Kidney (tissue), 14 donors: Measurements from ENCODE around the gene HIGD1A. TPM values are rescaled to one million over a fixed set of nuclear protein-coding genes. Genes with fewer than 3 reads are reported as not detected.

ENCODE experiments used
- DNase-seq, 5 donors: peaks; one replicate each; pipeline ENCODE4 v3.0.0-alpha.2; 2013 to 2020
- FAIRE-seq: peaks from 2 replicates; lab custom pipeline; 2012; peaks lifted over from hg19 to GRCh38; lab: Jason Lieb, UNC
- H3K27ac ChIP-seq, 2 donors: one replicate each; pipeline ENCODE4 v1.7.0; 2013; ENCODE audit warnings: low read depth in 2 of 2, low read length in 2 of 2, inconsistent platforms in 1 of 2
- H3K27me3 ChIP-seq: one replicate; pipeline ENCODE4 v1.7.1; 2013; ENCODE audit warnings: low read length, inconsistent platforms; ENCODE audit not compliant: control insufficient read depth, insufficient read depth
- H3K36me3 ChIP-seq, 3 donors: one replicate each; pipeline versions ENCODE4 v1.7.0 to v1.7.1; 2013; ENCODE audit warnings: low read length in 3 of 3, control low read depth in 1 of 3, inconsistent platforms in 1 of 3; ENCODE audit not compliant: insufficient read depth in 3 of 3, control insufficient read depth in 2 of 3
- H3K4me1 ChIP-seq, 3 donors: one replicate each; pipeline versions ENCODE4 v1.7.0 to v1.7.1; 2013; ENCODE audit warnings: low read length in 3 of 3, inconsistent platforms in 1 of 3, low read depth in 1 of 3; ENCODE audit not compliant: control insufficient read depth in 2 of 3, insufficient read depth in 2 of 3
- H3K4me3 ChIP-seq, 3 donors: one replicate each; pipeline versions ENCODE4 v1.7.0 to v1.8.1; 2013; ENCODE audit warnings: low read length in 3 of 3, control low read depth in 1 of 3, inconsistent platforms in 1 of 3
- H3K9ac ChIP-seq, 3 donors: one replicate each; pipeline versions ENCODE4 v1.7.0 to v1.7.1; 2013; ENCODE audit warnings: low read length in 3 of 3, control low read depth in 1 of 3, inconsistent platforms in 1 of 3
- H3K9me3 ChIP-seq, 3 donors: one replicate each; pipeline versions ENCODE4 v1.7.0 to v1.7.1; 2013; ENCODE audit warnings: low read length in 3 of 3, control low read depth in 1 of 3, inconsistent platforms in 1 of 3; ENCODE audit not compliant: control insufficient read depth in 2 of 3, insufficient read depth in 1 of 3
- intact Hi-C: fragments of 100-400 bp; cut with DNase I; formaldehyde crosslinking; loops from one replicate; pipeline ENCODE4 v1.11.1; 2022
- polyA plus RNA-seq: library from polyadenylated mRNA; stranded (reverse); fragments of 350-450 nt; fragmentation: Illumina TruSeq; extraction: RNeasy Lipid Tissue Mini Kit (QIAGEN cat#74804); gene quantifications from one replicate; pipeline ENCODE4 v1.2.3, GENCODE V29; 2014; ENCODE audit warnings: low read depth, low replicate concordance; ENCODE audit not compliant: insufficient read depth
- total RNA-seq: library from RNA; stranded (reverse); fragmentation: NEBNext Ultra II Directional; extraction: Animal tissue kit (Norgen Biotek cat#: 25700); gene quantifications from one replicate; pipeline ENCODE4 v1.2.1, GENCODE V29; 2021
- TF ChIP-seq, protein P1 (sequence below): IDR thresholded peaks from 3 replicates; pipeline ENCODE4 v1.5.1; 2012; ENCODE audit warnings: mild to moderate bottlenecking, moderate library complexity, borderline replicate concordance; ENCODE audit not compliant: insufficient read depth; ENCODE audit errors: extremely low read depth
- donor health status: control.
- donor health status: control.
- donor health status: control.
- donor health status: control.
- donor health status: control.
- donor health status: DM: yes; HTN: yes; CAD: no.
- donor health status: Normal renal cell carcinoma (clear cell type).

HIGD1A gene
- total and polyA plus RNA-seq, 2 donors from 2014 or later: 207 to 283 TPM

- intact Hi-C loops: loop anchor here (10.0 kb wide), 1 partner anchor 54 kb away; no protein-coding TSS in a partner anchor
- Histone ChIP-seq H3K9ac (no peak overlapping the region), H3K36me3 (no peaks in the 10 kb centered on the region), H3K27ac (no peak overlapping the region), H3K27me3 (no peaks in the 10 kb centered on the region), H3K9me3 (no peaks in the 10 kb centered on the region), H3K4me3 (no peak overlapping the region), H3K4me1 (peaks cover 0 to 3% (median 0%) of the 10 kb centered on the region in 3 donors)
- no peak for FAIRE-seq
- no peak for DNase-seq
- TF ChIP-seq, protein P1, sequence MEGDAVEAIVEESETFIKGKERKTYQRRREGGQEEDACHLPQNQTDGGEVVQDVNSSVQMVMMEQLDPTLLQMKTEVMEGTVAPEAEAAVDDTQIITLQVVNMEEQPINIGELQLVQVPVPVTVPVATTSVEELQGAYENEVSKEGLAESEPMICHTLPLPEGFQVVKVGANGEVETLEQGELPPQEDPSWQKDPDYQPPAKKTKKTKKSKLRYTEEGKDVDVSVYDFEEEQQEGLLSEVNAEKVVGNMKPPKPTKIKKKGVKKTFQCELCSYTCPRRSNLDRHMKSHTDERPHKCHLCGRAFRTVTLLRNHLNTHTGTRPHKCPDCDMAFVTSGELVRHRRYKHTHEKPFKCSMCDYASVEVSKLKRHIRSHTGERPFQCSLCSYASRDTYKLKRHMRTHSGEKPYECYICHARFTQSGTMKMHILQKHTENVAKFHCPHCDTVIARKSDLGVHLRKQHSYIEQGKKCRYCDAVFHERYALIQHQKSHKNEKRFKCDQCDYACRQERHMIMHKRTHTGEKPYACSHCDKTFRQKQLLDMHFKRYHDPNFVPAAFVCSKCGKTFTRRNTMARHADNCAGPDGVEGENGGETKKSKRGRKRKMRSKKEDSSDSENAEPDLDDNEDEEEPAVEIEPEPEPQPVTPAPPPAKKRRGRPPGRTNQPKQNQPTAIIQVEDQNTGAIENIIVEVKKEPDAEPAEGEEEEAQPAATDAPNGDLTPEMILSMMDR: no peak
These were observed 34.3 kb upstream of the HIGD1A start for GRCh38 chr3:42838571-42838970.

GRCh38 chr3:42836150-42837123 lies 32.1 kb upstream of the HIGD1A start:
- FAIRE-seq (no peak), DNase-seq (no peak)
- no peaks in the 10 kb centered on the region for H3K27me3 ChIP-seq
- no peaks in the 10 kb centered on the region for H3K36me3 ChIP-seq
- H3K4me3 ChIP-seq: no peak overlapping the region
- H3K4me1 ChIP-seq: no peaks in the 10 kb centered on the region
- H3K9me3 ChIP-seq: no peaks in the 10 kb centered on the region
- no peak overlapping the region for H3K27ac ChIP-seq
- H3K9ac ChIP-seq: no peak overlapping the region
- TF ChIP-seq, protein P1: no peak
- intact Hi-C loops: loop anchor here (10.0 kb wide), 1 partner anchor 52 kb away; no protein-coding TSS in a partner anchor

GRCh38 chr3:42831321-42831713 lies 27.0 kb upstream of the HIGD1A start:
- no peak overlapping the region for H3K9ac ChIP-seq
- H3K4me1 ChIP-seq: no peaks in the 10 kb centered on the region
- H3K4me3 ChIP-seq: no peak overlapping the region
- FAIRE-seq (no peak), DNase-seq (peak; percentile 74 to 83 (median 79))
- H3K27me3 ChIP-seq: no peaks in the 10 kb centered on the region
- no peaks in the 10 kb centered on the region for H3K9me3 ChIP-seq
- TF ChIP-seq, protein P1: peak; percentile 88
- intact Hi-C loops: loop anchor here (10.0 kb wide), 1 partner anchor 47 kb away; no protein-coding TSS in a partner anchor
- H3K27ac ChIP-seq: no peak overlapping the region
- no peaks in the 10 kb centered on the region for H3K36me3 ChIP-seq
